Stimulated activated CD8-positive, alpha-beta memory T cell treated with anti-CD3 and anti-CD28 coated beads, Interleukin-15, amount 100 ng/mL, for 1 hour (primary cell): Measurements from ENCODE around the gene STK17A.

ENCODE experiments used
- DNase-seq: peaks from one replicate; pipeline ENCODE4 v3.0.0-alpha.2; 2020; ENCODE audit warnings: low read depth

Gene STK17A

DNA sequence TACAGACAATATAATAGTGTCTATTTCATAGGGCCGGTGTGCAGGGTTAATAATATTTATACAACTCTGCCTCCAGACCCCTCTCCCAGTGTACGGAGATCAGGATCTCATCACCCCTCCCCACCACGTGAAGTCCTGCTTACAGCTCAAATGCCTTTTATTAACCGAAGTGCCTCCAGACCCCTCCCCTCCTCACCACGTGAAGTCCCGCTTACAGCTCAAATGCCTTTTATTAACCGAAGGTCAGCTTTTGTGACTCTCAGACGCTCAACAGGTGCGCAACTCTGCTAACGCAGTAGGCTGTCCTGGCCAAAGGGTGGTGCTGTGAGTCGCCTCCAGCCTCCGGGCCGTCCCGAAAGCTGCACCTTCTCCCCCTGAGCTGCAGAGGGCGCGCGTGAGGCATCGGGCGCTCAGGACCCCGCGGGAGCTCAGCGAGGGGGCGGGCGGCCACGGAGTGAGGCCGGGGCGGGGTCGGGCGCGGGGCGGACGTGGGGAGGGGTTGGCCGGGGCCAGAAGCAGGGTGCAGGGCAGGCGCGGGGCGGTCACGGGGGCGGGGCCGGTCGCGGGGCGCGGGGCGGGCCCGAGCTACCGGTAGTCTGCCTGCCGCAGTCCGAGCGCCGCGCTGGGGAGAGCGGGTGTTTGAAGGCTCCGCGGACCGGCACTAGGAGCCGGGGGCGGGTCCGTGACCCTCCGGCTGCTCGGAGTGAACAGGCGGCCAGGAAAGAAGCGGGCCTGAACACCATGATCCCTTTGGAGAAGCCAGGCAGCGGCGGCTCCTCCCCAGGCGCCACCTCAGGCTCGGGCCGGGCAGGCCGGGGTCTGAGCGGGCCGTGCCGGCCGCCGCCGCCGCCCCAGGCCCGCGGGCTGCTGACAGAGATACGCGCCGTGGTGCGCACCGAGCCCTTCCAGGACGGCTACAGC, at the start of gene STK17A:
STK17A (plus strand) TSS at position 606 of the 921 bp plus-strand sequence; CDS start at position 742, 136 bp downstream.
- peak; percentile 81 for DNase-seq

- DNase-seq: no peak
Observed at GRCh38 chr7:43533801-43534479, 49.0 kb upstream of the STK17A start.

DNA sequence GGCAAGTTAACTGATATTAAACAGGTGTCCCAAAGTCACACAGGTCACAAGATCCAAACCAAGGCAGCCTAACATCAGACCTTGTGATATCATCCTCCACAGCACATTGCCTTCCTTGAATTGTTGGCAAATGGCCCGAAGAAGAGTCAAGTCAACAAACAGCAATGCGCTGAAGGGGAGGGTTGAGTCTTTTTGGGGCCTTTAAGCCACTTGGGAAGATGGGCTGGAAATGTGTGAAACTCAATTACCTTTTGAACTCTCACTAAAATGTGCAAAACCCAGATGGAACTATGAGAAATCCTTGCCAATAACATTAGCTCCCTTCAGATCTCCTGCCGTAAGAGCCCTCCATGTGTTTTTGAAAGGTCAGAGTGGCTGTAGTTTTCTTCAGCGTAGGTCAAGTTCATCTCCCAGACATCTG, 47.9 kb upstream of the STK17A start:
- DNase-seq: no peak

DNA sequence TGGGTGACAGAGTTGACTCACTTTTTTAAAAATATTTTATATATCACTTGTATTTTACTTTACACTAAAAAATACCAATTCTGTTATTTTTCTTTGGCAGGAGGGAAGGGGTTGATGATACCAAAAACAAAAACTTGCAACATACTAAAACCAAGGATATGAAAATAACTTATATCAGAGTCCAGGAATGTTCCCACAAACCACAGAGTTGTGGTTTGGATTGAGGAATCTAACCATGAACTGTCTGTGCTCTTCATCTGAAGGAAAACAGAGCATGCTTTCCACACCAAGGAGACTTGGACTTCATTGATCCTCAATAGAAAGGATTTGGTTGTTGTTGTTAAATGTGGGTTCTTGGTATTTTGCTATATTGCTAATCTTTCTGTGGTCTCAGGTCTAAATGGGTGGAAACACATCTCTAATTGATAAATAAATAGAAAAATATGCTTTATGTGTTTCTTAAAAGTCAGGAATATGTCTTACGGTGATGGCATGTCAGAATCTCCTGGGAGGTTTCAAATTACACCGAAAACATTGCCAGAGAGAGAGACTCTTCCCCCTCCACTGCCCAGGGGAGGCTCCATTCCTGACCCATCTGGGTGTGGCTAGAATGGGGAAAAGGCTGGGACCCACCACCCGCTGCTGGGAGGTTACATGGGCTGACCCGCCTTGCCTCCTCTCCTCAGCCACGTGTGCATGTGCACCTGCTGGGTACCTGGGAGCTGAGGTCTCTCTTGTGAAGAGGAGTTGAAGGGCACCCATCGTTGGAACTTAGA, 46.9 kb upstream of the STK17A start:
- no peak for DNase-seq

DNA sequence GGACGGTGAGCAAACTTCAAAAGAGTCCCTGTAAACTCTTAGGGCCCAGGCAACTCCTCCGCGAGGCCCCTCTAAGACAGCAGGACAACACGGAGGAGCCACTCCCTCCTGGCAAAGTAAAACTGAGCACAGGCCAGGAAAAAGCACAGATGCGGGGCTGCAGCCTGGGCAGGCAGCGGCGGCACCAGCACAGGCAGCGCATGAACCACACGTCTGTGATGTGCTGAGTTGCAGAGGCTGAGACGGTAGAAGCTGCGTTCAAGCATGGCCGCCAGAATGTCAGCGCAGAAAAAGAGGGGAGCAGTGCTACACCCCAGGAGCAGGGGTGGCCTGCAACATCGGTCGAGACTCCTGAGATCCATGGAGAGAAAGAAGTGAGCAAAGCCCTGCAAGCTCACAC, 46.1 kb upstream of the STK17A start:
- no peak for DNase-seq

DNA sequence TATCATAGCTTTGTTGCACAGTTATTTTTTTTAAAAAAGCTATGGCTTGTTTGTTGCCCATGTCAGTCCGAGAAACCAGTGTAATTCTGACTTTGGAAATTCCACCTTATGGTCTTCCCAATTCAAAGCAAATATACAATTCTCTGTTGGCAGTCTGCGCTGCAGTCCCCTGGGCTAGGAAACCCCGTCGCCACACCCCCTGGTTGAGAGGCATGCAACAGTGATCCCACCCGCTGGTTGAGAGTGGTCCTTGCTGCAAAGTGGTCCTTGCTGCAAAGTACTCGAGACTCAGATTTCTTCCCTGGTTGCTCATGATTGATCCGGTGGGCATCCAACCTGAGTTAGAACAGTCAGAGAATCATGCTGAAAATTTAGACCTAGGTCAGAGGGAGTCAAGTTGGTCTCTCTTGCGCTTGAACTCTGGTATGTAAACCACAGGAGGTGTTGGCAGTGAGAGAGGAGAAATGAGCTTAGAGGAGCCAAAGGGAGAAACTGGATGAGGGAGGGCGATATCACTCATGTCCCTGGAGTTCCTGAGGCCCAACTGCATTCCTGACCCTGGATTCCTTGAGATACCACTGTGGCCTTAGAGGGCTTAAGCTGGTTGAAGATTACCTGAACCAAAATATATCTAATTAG, 45.0 kb upstream of the STK17A start:
- no peak for DNase-seq

GRCh38 chr7:43538404-43538771, 44.5 kb upstream of the STK17A start:
- DNase-seq: no peak

GRCh38 chr7:43540471-43540870, 42.4 kb upstream of the STK17A start:
- no peak for DNase-seq

DNA sequence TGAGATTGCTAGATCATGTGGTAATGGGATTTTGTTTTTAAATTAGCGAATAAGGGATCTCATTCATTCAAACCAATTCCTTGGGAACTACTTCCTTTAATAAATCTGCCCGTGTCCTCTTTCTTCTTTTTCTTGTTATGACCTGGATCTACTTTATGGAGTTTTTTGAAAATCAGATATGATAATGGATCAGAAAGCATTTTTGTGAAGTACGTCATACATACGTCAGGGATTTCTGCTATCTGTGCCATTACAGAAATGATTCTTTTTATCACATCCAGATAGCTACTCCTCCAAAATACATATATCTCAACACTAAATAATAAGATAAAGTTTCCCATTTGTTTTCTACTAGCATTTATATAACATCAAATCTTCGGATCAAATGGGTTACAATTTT, 40.2 kb upstream of the STK17A start:
- DNase-seq: no peak

- DNase-seq: no peak
Observed at GRCh38 chr7:43546231-43546630, 36.7 kb upstream of the STK17A start.

DNA sequence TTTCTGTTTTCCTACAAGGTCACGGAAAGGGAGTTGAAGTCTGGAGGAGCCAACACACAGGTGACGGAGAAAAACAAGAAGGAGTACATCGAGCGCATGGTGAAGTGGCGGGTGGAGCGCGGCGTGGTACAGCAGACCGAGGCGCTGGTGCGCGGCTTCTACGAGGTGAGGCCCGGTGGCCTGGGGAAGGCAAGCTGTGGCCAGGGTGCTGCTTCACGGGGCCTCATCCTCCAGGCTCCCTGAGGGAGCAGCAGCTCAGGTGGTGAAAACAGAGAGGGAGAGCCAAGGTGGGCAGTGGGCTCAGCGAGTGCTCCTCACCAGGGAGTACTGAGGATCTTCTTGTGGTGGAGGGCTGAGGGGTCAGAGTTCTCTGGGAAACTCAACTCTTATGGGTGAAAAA, 32.5 kb upstream of the STK17A start:
- no peak for DNase-seq

- no peak for DNase-seq
Observed at GRCh38 chr7:43552122-43552521, 30.8 kb upstream of the STK17A start.

- no peak for DNase-seq
Observed at GRCh38 chr7:43553999-43554398, 28.9 kb upstream of the STK17A start.

DNA sequence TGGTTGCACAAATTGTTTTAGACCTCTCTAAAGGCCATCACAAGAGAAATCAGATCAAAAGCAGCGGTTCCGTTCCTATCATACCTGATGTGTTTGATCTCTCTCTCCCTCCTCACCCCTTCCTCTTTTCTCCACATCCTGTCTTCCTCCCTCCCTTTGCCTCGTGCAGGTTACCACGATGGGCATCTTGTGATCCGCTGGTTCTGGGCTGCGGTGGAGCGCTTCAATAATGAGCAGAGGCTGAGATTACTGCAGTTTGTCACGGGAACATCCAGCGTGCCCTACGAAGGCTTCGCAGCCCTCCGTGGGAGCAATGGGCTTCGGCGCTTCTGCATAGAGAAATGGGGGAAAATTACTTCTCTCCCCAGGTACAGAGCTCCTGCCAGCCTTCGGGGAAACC, 28.5 kb upstream of the STK17A start:
- DNase-seq: no peak

- DNase-seq: no peak
Observed at GRCh38 chr7:43557831-43558495, 24.9 kb upstream of the STK17A start.

DNA sequence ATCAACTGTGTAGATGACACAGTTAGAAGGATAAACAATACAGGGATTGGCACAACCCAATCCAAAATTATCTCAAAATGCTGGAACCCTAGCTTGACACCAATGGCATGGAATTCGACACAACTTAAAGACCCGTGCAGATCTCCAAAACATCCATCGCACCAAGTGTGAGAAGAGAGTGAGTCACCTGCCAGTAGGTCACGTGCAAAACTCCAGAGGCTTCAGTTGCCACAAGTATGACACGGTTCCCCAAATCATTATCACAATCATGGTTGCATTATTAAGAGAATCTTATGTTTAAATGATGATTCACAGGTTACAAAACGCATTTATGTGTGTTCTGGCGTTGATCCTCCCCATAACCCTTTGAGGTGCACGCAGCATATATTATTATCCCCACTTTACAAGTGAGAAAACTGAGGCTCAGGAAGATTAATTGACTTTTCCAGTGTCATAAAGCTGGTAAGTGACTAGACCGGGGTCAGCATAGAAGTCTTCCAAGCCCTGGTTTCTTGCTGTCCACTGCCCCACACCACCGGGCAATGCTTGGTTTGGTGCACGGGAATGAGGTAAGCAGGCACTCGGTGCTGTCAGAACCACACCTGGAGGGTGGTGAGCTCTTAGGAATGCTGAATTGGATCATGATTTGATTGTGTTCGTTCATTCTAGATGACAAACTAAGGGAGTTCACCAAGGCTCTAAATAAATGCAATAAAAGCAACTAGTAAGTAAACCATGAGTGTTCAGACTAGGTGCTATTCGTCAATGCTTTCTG, 23.6 kb upstream of the STK17A start:
- no peak for DNase-seq

- DNase-seq: no peak
Observed at GRCh38 chr7:43559946-43560335, 23.0 kb upstream of the STK17A start.

DNA sequence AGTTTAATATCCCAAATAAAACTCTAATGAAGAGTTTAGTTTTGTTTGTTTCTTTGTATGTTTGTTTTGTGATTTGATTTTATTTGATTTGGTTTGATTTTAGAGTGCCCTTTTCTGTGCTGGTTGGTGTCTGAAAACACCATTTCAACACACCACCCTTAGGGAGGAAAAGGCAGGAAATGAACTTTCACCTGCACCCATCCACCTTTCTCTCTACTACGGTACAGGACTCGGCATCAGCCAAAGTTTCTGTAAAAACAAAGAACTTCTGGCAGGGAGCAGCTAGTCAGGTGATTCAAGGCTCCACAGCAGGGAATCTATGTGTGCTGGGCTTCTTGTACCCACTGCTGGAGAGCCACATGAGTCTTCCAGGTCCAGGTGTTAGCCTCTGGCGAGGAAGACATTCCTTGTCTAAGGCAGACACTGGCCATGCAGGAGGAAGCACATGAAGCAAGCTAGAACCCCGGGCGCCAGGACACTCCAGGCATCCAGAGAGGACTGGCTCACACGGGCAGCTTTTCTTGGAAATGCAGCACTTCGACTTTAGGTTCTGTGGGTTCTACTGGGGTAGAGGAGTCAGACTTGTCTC, 22.1 kb upstream of the STK17A start:
- no peak for DNase-seq

GRCh38 chr7:43562383-43562782, 20.5 kb upstream of the STK17A start:
- no peak for DNase-seq

DNA sequence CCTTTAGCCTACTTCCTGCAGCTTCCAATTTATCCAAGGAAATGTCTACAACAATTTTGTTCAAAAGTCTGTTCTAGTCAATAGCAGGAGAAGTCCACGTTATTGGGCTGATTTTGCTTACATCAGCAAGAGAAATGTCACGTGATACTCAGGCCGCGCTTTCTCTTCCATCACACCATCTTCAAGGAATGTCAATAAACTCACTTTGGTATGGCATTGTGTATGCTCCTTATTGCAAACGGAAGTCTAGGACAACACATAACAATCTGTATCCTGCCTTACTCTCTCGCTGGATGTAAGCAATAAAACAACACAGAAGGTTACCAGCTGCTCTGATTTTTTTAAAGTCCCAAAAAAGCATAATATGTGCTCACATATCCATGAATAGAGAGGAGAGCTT, 17.1 kb upstream of the STK17A start:
- no peak for DNase-seq
